ENCODE results near the gene DYRK1A.
A peak's percentile ranks its signal among the peaks of the same experiment; 100 is the strongest.

DYRK1A gene

DNA sequence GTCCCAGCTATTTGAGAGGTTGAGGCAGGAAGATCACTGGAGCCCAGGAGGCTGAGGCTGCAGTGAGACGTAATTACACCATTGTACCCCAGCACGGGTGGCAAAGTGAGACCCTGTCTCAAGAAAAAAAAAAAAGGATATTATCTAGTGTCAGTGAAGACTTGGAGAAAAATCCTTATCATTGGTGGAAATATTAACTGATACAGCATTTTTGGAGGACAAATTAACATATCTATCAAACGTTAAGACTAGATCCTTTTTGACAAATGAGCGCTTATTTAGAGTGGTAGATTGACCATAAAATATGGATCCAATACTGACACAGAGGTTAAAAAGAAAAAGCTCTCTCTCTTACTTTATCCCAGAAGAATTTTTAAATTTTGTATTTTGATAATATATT, 35.2 kb upstream of the DYRK1A start:
- no peak for ATAC-seq (ENCODE audit: low read depth)

DNA sequence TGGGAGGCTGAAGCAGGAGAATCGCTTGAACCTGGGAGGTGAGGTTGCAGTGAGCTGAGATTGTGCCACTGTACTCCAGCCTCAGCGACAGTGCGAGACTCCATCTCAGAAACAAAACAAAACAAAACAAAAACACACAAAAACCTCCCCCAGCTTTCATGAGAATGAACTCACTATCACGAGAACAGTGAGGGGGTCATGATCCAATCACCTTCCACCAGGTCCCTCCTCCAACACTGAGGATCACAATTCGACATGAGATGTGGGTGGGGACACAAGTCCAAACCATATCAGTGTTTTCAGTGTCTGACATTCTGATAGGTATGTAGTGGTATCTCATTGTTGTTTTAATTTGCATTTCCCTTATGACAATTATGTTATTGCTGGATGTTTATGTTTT, 31.5 kb upstream of the DYRK1A start:
- TF ChIP-seq, protein P1, sequence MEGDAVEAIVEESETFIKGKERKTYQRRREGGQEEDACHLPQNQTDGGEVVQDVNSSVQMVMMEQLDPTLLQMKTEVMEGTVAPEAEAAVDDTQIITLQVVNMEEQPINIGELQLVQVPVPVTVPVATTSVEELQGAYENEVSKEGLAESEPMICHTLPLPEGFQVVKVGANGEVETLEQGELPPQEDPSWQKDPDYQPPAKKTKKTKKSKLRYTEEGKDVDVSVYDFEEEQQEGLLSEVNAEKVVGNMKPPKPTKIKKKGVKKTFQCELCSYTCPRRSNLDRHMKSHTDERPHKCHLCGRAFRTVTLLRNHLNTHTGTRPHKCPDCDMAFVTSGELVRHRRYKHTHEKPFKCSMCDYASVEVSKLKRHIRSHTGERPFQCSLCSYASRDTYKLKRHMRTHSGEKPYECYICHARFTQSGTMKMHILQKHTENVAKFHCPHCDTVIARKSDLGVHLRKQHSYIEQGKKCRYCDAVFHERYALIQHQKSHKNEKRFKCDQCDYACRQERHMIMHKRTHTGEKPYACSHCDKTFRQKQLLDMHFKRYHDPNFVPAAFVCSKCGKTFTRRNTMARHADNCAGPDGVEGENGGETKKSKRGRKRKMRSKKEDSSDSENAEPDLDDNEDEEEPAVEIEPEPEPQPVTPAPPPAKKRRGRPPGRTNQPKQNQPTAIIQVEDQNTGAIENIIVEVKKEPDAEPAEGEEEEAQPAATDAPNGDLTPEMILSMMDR (IDR thresholded peaks at IDR 0.05; ENCODE audit: poor library complexity, severe bottlenecking): no peak
- Histone ChIP-seq H3K36me3 (ENCODE audit: low read depth) (no peaks in the 10 kb centered on the region), H3K9me3 (ENCODE audit: severe bottlenecking) (peaks cover 5% of the 10 kb centered on the region)

More for the DNA sequence above, 35.2 kb upstream of the DYRK1A start:
- Histone ChIP-seq H3K27ac (ENCODE audit: poor library complexity, severe bottlenecking) (no peak overlapping the region), H3K4me1 (ENCODE audit: insufficient read depth, poor library complexity, severe bottlenecking) (no peaks in the 10 kb centered on the region), H3K27me3 (ENCODE audit: insufficient read depth, poor library complexity, severe bottlenecking) (no peaks in the 10 kb centered on the region), H3K4me3 (ENCODE audit: severe bottlenecking) (no peak overlapping the region), H3K9me3 (ENCODE audit: severe bottlenecking) (no peaks in the 10 kb centered on the region), H3K36me3 (ENCODE audit: low read depth) (no peaks in the 10 kb centered on the region)
- TF ChIP-seq, protein P1 (IDR thresholded peaks at IDR 0.05; ENCODE audit: poor library complexity, severe bottlenecking): no peak
- no peak for DNase-seq (ENCODE audit: low spot score)

DNA sequence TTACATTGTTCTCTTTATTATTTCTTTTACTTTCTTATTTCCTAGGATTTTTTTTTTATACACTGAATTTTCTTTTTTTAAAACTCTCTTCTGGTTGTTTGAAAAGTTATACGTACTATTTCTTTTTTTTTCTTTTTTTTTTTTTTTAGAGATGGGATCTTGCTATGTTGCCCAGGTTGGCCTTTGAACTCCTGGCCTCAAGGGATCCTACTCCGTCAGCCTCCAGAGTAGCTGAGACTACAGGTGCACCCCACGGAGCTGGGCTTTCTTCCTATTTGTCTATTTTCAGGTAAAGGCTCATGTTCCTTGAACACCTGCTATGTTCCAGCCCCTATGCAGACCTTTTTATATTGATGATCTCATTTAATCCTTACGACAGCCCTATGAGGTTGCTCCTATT, 29.4 kb upstream of the DYRK1A start:
- TF ChIP-seq, protein P1 (IDR thresholded peaks at IDR 0.05; ENCODE audit: poor library complexity, severe bottlenecking): no peak
- Histone ChIP-seq H3K4me1 (ENCODE audit: insufficient read depth, poor library complexity, severe bottlenecking) (peaks cover 47% of the 10 kb centered on the region), H3K27ac (ENCODE audit: poor library complexity, severe bottlenecking) (no peak overlapping the region), H3K27me3 (ENCODE audit: insufficient read depth, poor library complexity, severe bottlenecking) (no peaks in the 10 kb centered on the region), H3K4me3 (ENCODE audit: severe bottlenecking) (no peak overlapping the region), H3K36me3 (ENCODE audit: low read depth) (no peaks in the 10 kb centered on the region), H3K9me3 (ENCODE audit: severe bottlenecking) (peaks cover 6% of the 10 kb centered on the region)
- ATAC-seq (ENCODE audit: low read depth): no peak
- no peak for DNase-seq (ENCODE audit: low spot score)

More for the DNA sequence above, 31.5 kb upstream of the DYRK1A start:
- Histone ChIP-seq H3K27me3 (ENCODE audit: insufficient read depth, poor library complexity, severe bottlenecking) (no peaks in the 10 kb centered on the region), H3K4me3 (ENCODE audit: severe bottlenecking) (no peak overlapping the region), H3K4me1 (ENCODE audit: insufficient read depth, poor library complexity, severe bottlenecking) (peaks cover 26% of the 10 kb centered on the region), H3K27ac (ENCODE audit: poor library complexity, severe bottlenecking) (no peak overlapping the region)
- DNase-seq (ENCODE audit: low spot score): no peak
- no peak for ATAC-seq (ENCODE audit: low read depth)

GRCh38 chr21:37337831-37338230, 28.7 kb upstream of the DYRK1A start:
- no peaks in the 10 kb centered on the region for H3K36me3 ChIP-seq (ENCODE audit: low read depth)
- DNase-seq (ENCODE audit: low spot score) (no peak), ATAC-seq (ENCODE audit: low read depth) (no peak)
- peaks cover 6% of the 10 kb centered on the region for H3K9me3 ChIP-seq (ENCODE audit: severe bottlenecking)
- H3K27me3 ChIP-seq (ENCODE audit: insufficient read depth, poor library complexity, severe bottlenecking): no peaks in the 10 kb centered on the region
- peak overlapping the region; percentile 92 for H3K27ac ChIP-seq (ENCODE audit: poor library complexity, severe bottlenecking)
- H3K4me1 ChIP-seq (ENCODE audit: insufficient read depth, poor library complexity, severe bottlenecking): peaks cover 50% of the 10 kb centered on the region
- TF ChIP-seq, protein P1 (IDR thresholded peaks at IDR 0.05; ENCODE audit: poor library complexity, severe bottlenecking): no peak
- no peak overlapping the region for H3K4me3 ChIP-seq (ENCODE audit: severe bottlenecking)

GRCh38 chr21:37338671-37339551, 27.7 kb upstream of the DYRK1A start:
- TF ChIP-seq, protein P1 (IDR thresholded peaks at IDR 0.05; ENCODE audit: poor library complexity, severe bottlenecking): no peak
- Histone ChIP-seq H3K27ac (ENCODE audit: poor library complexity, severe bottlenecking) (peak overlapping the region; percentile 92), H3K36me3 (ENCODE audit: low read depth) (no peaks in the 10 kb centered on the region), H3K4me3 (ENCODE audit: severe bottlenecking) (no peak overlapping the region), H3K27me3 (ENCODE audit: insufficient read depth, poor library complexity, severe bottlenecking) (no peaks in the 10 kb centered on the region), H3K9me3 (ENCODE audit: severe bottlenecking) (peaks cover 6% of the 10 kb centered on the region), H3K4me1 (ENCODE audit: insufficient read depth, poor library complexity, severe bottlenecking) (peaks cover 50% of the 10 kb centered on the region)
- ATAC-seq (ENCODE audit: low read depth) (peak; percentile 97), DNase-seq (ENCODE audit: low spot score) (peak; percentile 88)

Measured in RWPE2 (cell line).